AG04449 (cell line): ENCODE results near the gene POP4.
"Not testable (repeated sequence)": the region's sequence is repeated elsewhere in the genome, so short reads cannot be mapped to it uniquely, and the experiment has no call there.

Experiments
- CTCF ChIA-PET: fragments of 350-600 bp; formaldehyde crosslinking; extraction: SDS; loops from one replicate; lab custom pipeline; 2021; ENCODE audit warnings: antibody characterized with exemption; lab: Yijun Ruan, JAX
- POLR2A ChIA-PET: fragments of 400-600, 350-600 bp; formaldehyde crosslinking; extraction: SDS; loops from one replicate; lab custom pipeline; 2020; ENCODE audit warnings: antibody characterized with exemption, inconsistent platforms; lab: Yijun Ruan, JAX
- DNase-seq: peaks from one replicate; pipeline ENCODE4 v3.0.0-alpha.2; 2010; ENCODE audit warnings: low read depth, low spot score
- H3K4me3 ChIP-seq: 2 replicates; pipeline ENCODE4 v1.5.1; 2011; ENCODE audit warnings: low read depth, mild to moderate bottlenecking, control low read depth, low read length
- CTCF ChIP-seq: IDR thresholded peaks from one replicate; pipeline ENCODE4 v1.5.1; 2011; ENCODE audit warnings: mild to moderate bottlenecking, moderate library complexity, low read length, control low read depth, inconsistent platforms; ENCODE audit not compliant: insufficient read depth; ENCODE audit errors: missing control alignments

The POP4 gene

DNA sequence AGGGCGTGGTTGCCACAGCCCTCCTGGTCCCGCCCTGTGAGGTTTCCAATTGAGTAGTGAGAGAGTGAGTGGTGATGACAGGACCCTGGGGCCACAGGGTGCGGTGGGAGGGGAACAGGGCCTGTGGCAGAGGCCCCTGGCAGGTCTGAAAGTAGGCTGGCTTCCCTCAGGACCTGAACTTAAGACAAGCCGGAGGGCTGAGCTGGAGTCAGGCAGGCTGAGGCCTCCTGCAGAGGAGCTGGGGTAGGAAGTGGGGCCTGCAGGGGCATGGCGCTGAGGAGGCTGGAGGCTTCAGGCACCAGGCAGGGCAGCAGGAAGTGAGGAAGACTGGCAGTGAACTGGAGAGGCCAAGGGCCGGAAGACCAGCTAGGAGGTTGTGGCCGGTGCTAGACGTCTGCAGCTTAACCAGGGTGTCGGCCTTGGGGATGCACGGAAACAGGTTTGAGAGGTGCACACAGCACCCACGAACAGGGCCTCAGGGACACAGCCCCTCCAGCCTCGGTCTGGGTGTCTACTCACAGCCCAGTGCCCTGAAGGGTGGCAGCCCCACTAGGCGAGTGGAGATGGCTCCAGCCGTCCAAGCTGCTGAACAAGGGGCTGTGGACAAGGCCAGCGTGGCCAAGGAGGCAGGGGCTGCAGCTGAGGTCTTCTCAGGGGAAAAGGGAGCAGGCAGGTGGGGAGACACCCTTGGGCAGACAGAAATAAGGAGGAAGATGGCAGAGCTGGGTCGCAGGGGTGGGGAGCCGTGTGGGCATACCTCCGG, 17.8 kb downstream of the POP4 start:
- ChIA-PET POLR2A (interaction anchor here (0.9 kb wide), 1 partner anchor 18 kb away, joined by 3 read pairs; the partner anchor contains the start of gene POP4), CTCF (interaction anchor here (2.0 to 22.2 kb wide), 3 partner anchors 15 to 92 kb away, joined by 8 to 647 read pairs (median 151); partner anchors contain the start of genes C19orf12 and POP4)
- DNase-seq, result no peak
- TF ChIP-seq CTCF, result no peak
- no peak overlapping the region for H3K4me3 ChIP-seq

DNA sequence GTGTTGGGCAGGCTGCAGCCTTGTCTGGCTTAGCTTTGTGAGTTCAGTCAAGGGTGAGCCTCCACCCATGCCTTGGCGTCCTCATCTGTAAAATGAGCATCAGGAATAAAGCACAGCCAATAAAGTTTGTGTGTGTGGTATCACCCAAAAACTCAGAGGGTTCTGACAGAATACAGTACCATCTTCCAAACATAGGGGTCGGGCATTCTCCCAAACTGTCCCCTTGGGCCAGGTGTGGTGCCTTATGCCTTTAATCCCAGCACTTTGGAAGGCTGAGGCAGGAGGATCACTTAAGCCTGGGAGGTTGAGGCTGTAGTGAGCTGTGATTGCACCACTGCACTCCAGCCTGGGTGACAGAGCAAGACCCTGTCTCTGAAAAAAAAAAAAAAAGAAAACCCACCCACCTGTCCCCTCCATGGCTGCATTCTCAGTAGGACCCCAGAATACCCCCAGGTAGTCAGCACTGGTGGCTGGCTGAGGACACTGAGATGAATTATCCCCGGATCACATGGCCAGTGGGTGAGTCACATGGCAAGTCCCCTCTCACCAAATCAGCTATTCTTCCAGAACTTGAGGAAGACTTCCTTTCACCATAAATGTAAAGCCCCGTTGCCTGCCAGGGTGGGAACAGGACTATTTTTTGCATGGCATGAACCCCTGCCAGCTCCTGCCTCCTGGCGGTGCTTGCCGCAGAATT, 18.6 kb downstream of the POP4 start:
- no peak for DNase-seq
- ChIA-PET CTCF (interaction anchor here (1.0 to 16.2 kb wide), 3 partner anchors 10 to 92 kb away, joined by 4 to 151 read pairs (median 8); partner anchors contain the start of gene POP4), POLR2A (no interaction called here)
- no peak for TF ChIP-seq CTCF
- H3K4me3 ChIP-seq, result no peak overlapping the region

- TF ChIP-seq CTCF, result no peak
- H3K4me3 ChIP-seq, result no peak overlapping the region
- ChIA-PET CTCF (interaction anchor here (1.0 to 16.2 kb wide), 3 partner anchors 11 to 91 kb away, joined by 4 to 151 read pairs (median 8); partner anchors contain the start of gene POP4), POLR2A (no interaction called here)
- DNase-seq, result no peak
Measured at GRCh38 chr19:29625186-29625651, 19.1 kb downstream of the POP4 start.

- CTCF ChIA-PET, result interaction anchor here (1.0 to 16.2 kb wide), 3 partner anchors 12 to 67 kb away, joined by 3 to 151 read pairs (median 3); partner anchors contain the start of gene POP4
- POLR2A ChIA-PET, result no interaction called here
- no peak for TF ChIP-seq CTCF
Measured at GRCh38 chr19:29626386-29626785, 20.3 kb downstream of the POP4 start.

GRCh38 chr19:29626832-29627231, 20.7 kb downstream of the POP4 start:
- POLR2A ChIA-PET, DNase-seq, H3K4me3 ChIP-seq: not testable (repeated sequence)
- CTCF ChIA-PET, result interaction anchor here (1.1 to 16.2 kb wide), 2 partner anchors 18 to 67 kb away, joined by 3 to 151 read pairs; partner anchors contain the start of gene POP4

More at GRCh38 chr19:29626386-29626785, 20.3 kb downstream of the POP4 start:
- no peak for DNase-seq
- no peak overlapping the region for H3K4me3 ChIP-seq

DNA sequence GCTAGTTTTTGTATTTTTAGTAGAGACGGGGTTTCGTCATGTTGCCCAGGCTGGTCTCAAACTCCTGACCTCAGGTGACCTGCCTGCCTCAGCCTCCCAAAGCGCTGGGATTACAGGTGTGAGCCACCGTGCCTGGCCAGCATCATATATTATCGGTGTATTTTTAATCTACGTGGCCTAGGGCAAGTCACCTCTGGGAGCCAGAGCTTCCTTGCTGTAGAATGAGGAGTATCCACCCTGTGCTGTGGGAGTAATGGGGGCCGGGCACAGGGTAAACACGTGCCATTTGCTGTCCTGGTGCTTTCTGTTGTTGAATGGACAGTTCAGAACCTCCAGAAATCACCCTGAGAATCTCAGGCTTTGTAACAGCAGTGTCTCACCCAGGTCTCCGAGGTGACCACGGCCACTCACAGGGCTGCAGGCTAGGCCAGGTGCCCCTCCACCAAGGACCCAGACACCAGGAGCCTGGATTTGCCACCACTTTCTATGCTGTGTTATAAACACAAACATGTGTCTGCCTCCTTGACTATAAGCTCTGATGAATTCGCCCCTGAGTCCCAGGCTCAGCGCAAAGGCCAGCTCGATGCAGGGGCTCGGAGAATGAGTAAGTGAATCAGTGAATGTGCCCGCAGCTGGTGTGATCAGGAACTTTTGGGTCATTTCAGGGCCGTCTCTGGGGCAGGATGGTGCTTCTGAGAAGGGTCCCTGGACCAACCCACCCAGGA, 22.7 kb downstream of the POP4 start:
- ChIA-PET CTCF (interaction anchor here (1.1 to 16.2 kb wide), 3 partner anchors 9 to 88 kb away, joined by 5 to 151 read pairs (median 6); partner anchors contain the start of gene POP4), POLR2A (interaction anchor here (0.9 kb wide), 1 partner anchor 23 kb away, joined by 3 read pairs; the partner anchor contains the start of gene POP4)
- H3K4me3 ChIP-seq, result no peak overlapping the region
- no peak for TF ChIP-seq CTCF
- DNase-seq, result no peak
